ENCODE results near the gene ITCH. TPM values are rescaled to one million over a fixed set of nuclear protein-coding genes. Genes with fewer than 3 reads are reported as not detected.
"Not testable (repeated sequence)": the region's sequence is repeated elsewhere in the genome, so short reads cannot be mapped to it uniquely, and the experiment has no call there.

The ITCH gene
- total RNA-seq, 4 donors from 2014 or later = 50.3 to 67.6 (median 55.2) TPM

DNA sequence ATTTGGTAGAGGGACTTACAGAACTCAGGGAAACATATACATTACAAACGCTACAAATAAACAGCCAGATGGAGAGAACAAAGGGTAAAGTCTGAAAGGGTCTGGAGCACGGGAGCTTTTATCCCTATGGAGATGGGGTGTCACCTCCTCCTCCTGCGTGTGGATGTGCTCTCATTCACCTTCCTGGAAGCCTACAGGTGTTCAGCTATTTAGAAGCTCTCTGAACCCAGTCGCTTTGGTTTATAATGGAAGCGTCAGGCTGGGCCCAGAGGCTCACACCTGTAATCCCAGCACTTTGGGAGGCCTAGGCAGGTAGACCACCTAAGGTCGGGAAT, 17.7 kb upstream of the ITCH start:
- ATAC-seq (ENCODE audit: low FRiP score) (no peak), DNase-seq (ENCODE audit: low spot score) (no peak)
- TF ChIP-seq, protein P1, sequence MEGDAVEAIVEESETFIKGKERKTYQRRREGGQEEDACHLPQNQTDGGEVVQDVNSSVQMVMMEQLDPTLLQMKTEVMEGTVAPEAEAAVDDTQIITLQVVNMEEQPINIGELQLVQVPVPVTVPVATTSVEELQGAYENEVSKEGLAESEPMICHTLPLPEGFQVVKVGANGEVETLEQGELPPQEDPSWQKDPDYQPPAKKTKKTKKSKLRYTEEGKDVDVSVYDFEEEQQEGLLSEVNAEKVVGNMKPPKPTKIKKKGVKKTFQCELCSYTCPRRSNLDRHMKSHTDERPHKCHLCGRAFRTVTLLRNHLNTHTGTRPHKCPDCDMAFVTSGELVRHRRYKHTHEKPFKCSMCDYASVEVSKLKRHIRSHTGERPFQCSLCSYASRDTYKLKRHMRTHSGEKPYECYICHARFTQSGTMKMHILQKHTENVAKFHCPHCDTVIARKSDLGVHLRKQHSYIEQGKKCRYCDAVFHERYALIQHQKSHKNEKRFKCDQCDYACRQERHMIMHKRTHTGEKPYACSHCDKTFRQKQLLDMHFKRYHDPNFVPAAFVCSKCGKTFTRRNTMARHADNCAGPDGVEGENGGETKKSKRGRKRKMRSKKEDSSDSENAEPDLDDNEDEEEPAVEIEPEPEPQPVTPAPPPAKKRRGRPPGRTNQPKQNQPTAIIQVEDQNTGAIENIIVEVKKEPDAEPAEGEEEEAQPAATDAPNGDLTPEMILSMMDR (IDR thresholded peaks at IDR 0.05) = no peak

DNA sequence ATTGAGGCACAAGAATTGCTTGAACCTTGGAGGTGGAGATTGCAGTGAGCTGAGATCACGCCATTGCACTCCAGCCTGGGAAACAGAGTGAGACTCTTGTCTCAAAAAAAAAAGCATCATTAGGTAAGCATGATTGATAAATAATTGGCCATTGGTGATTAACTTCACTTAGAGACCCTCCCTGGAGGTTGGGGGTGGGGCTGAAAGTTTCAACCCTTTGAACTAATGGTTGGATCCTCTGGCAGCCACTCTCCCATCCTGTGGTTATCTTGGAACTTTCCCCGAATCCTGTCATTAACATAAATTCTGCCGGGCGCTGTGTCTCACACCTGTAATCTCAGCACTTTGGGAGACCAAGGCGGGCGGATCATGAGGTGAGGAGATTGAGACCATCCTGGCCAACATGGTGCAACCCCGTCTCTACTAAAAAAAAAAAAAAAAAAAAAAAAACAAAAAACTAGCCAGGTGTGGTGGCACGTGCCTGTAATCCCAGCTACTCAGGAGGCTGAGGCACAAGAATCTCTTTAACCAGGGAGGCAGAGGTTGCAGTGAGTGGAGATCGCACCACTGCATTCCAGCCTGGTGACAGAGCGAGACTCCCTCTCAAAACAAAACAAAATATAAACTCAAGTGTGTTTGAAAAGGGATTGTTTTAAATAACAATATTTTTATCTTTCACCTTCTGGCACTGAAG, 17.1 kb upstream of the ITCH start:
- ATAC-seq (ENCODE audit: low FRiP score); DNase-seq (ENCODE audit: low spot score): not testable (repeated sequence)

DNA sequence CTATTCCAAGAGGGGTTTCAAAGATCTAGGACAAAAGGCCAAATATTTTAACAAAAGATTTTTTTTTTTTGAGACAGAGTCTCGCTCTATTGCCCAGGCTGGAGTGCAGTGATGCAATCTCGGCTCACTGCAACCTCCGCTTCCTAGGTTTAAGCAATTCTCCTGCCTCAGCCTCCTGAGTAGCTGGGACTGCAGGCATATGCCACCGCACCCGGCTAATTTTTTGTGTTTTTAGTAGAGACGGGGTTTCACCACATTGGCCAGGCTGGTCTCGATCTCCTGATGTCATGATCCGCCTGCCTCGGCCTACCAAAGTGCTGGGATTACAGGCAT, 16.6 kb upstream of the ITCH start:
- not testable (repeated sequence) for ATAC-seq (ENCODE audit: low FRiP score); DNase-seq (ENCODE audit: low spot score)

DNA sequence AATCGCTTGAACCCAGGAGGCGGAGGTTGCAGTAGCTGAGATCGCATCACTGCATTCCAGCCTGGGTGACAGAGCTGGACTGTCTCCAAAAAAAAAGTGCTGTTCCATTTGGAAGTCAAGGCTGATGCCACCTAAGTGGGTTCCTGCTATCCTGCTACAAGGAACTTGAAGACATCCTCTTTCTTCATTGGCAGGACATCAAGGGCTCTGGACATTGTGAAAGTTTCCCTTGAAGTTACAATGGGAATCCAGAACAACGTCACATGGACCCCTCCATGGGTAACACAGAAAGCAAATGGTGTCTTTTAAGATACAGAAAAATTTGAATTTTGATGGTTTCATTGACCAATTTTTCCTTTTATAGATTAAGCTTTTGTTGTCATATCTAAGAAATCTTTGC, 15.5 kb upstream of the ITCH start:
- DNase-seq (ENCODE audit: low spot score) = no peak

GRCh38 chr20:34350095-34350494, 13.0 kb upstream of the ITCH start:
- ATAC-seq (ENCODE audit: low FRiP score) (no peak), DNase-seq (ENCODE audit: low spot score) (no peak)
- TF ChIP-seq, protein P1 (IDR thresholded peaks at IDR 0.05) = no peak

More for the DNA sequence above, 15.5 kb upstream of the ITCH start:
- TF ChIP-seq, protein P1 (IDR thresholded peaks at IDR 0.05) = no peak
- no peak for ATAC-seq (ENCODE audit: low FRiP score)

- not testable (repeated sequence) for DNase-seq (ENCODE audit: low spot score)
Measured at GRCh38 chr20:34353467-34353866, 9.6 kb upstream of the ITCH start.

GRCh38 chr20:34355427-34355826, 7.6 kb upstream of the ITCH start:
- ATAC-seq (ENCODE audit: low FRiP score) (no peak), DNase-seq (ENCODE audit: low spot score) (no peak)
- TF ChIP-seq, protein P1 (IDR thresholded peaks at IDR 0.05) = no peak

More at GRCh38 chr20:34353467-34353866, 9.6 kb upstream of the ITCH start:
- ATAC-seq (ENCODE audit: low FRiP score) = not testable (repeated sequence)

GRCh38 chr20:34359729-34360128, 3.3 kb upstream of the ITCH start:
- ATAC-seq (ENCODE audit: low FRiP score); DNase-seq (ENCODE audit: low spot score): not testable (repeated sequence)

- ATAC-seq (ENCODE audit: low FRiP score) (no peak), DNase-seq (ENCODE audit: low spot score) (no peak)
- TF ChIP-seq, protein P1 (IDR thresholded peaks at IDR 0.05) = no peak
Measured at GRCh38 chr20:34362502-34363061, 491 bp upstream of the ITCH start.

Measured in omental fat pad (tissue), 4 donors.